H9 (cell line): ENCODE measurements around the gene DHCR7. TPM values are rescaled to one million over a fixed set of nuclear protein-coding genes. Genes with fewer than 3 reads are reported as not detected.

Experiments
- DNase-seq: peaks from one replicate; pipeline ENCODE4 v3.0.0-alpha.2; 2017
- H2AFZ ChIP-seq: one replicate; pipeline ENCODE4 v1.6.1; 2013; ENCODE audit warnings: mild to moderate bottlenecking, low read length, control low read depth, moderate library complexity
- H2AK5ac ChIP-seq: 2 replicates; pipeline ENCODE4 v1.6.1; 2013; ENCODE audit warnings: low read length, control low read depth, mixed read lengths; ENCODE audit not compliant: insufficient read length
- H2BK120ac ChIP-seq: one replicate; pipeline ENCODE4 v1.6.1; 2013; ENCODE audit warnings: low read depth, mild to moderate bottlenecking, low read length, control low read depth, inconsistent platforms; ENCODE audit not compliant: poor library complexity, severe bottlenecking
- H2BK12ac ChIP-seq: 2 replicates; pipeline ENCODE4 v1.6.1; 2013; ENCODE audit warnings: low read length, control low read depth, mixed read lengths, low read depth; ENCODE audit not compliant: insufficient read length
- H2BK15ac ChIP-seq: 2 replicates; pipeline ENCODE4 v1.6.1; 2013; ENCODE audit warnings: low read depth, low read length, control low read depth
- H2BK20ac ChIP-seq: one replicate; pipeline ENCODE4 v1.6.1; 2013; ENCODE audit warnings: low read depth, mild to moderate bottlenecking, low read length, control low read depth, inconsistent platforms; ENCODE audit not compliant: poor library complexity, severe bottlenecking
- H2BK5ac ChIP-seq: 2 replicates; pipeline ENCODE4 v1.6.1; 2013; ENCODE audit warnings: low read length, control low read depth, mixed read lengths; ENCODE audit not compliant: insufficient read length
- H3K14ac ChIP-seq: 2 replicates; pipeline ENCODE4 v1.6.1; 2013; ENCODE audit warnings: low read length, control low read depth; ENCODE audit not compliant: insufficient read depth
- H3K18ac ChIP-seq: 2 replicates; pipeline ENCODE4 v1.6.1; 2013; ENCODE audit warnings: low read depth, mild to moderate bottlenecking, mixed read lengths, low read length, control low read depth; ENCODE audit not compliant: insufficient read length
- H3K23ac ChIP-seq: 2 replicates; pipeline ENCODE4 v1.6.1; 2013; ENCODE audit warnings: low read length, control low read depth, mixed read lengths, low read depth; ENCODE audit not compliant: insufficient read length
- H3K23me2 ChIP-seq: 2 replicates; pipeline ENCODE4 v1.6.1; 2013; ENCODE audit warnings: low read depth, mild to moderate bottlenecking, mixed read lengths, low read length, control low read depth; ENCODE audit not compliant: insufficient read length, poor library complexity, severe bottlenecking
- H3K27ac ChIP-seq: 2 replicates; pipeline ENCODE4 v1.5.1; 2013; ENCODE audit warnings: low read length, control low read depth, mixed read lengths, low read depth; ENCODE audit not compliant: insufficient read length
- H3K27me3 ChIP-seq: 2 replicates; pipeline ENCODE4 v1.6.1; 2013; ENCODE audit warnings: low read length, control low read depth, inconsistent platforms; ENCODE audit not compliant: insufficient read depth
- H3K4ac ChIP-seq: 2 replicates; pipeline ENCODE4 v1.6.1; 2013; ENCODE audit warnings: low read depth, mild to moderate bottlenecking, control low read depth, inconsistent platforms, low read length, moderate library complexity
- H3K4me1 ChIP-seq: 2 replicates; pipeline ENCODE4 v1.6.1; 2013; ENCODE audit warnings: low read length, control low read depth, inconsistent platforms; ENCODE audit not compliant: insufficient read depth
- H3K4me2 ChIP-seq: 2 replicates; pipeline ENCODE4 v1.6.1; 2013; ENCODE audit warnings: low read length, control low read depth, mixed read lengths; ENCODE audit not compliant: insufficient read length, insufficient read depth
- H3K56ac ChIP-seq: 2 replicates; pipeline ENCODE4 v1.6.1; 2013; ENCODE audit warnings: low read depth, mild to moderate bottlenecking, mixed read lengths, low read length, control low read depth; ENCODE audit not compliant: insufficient read length
- H3K79me1 ChIP-seq: 2 replicates; pipeline ENCODE4 v1.6.1; 2013; ENCODE audit warnings: low read depth, mild to moderate bottlenecking, moderate library complexity, low read length, control low read depth, inconsistent platforms; ENCODE audit not compliant: insufficient read depth, poor library complexity, severe bottlenecking
- H3K79me2 ChIP-seq: 2 replicates; pipeline ENCODE4 v1.6.1; 2013; ENCODE audit warnings: low read length, control low read depth, inconsistent platforms; ENCODE audit not compliant: insufficient read depth
- H3K9ac ChIP-seq: 2 replicates; pipeline ENCODE4 v1.6.1; 2013; ENCODE audit warnings: low read length, control low read depth, mixed read lengths; ENCODE audit not compliant: insufficient read length; ENCODE audit errors: extremely low read depth
- H3K9me3 ChIP-seq: one replicate; pipeline ENCODE4 v1.6.1; 2013; ENCODE audit warnings: low read depth, low read length, inconsistent platforms; ENCODE audit not compliant: control insufficient read depth
- H3T11ph ChIP-seq: one replicate; pipeline ENCODE4 v1.6.1; 2013; ENCODE audit warnings: mild to moderate bottlenecking, low read length, control low read depth, inconsistent platforms
- H4K20me1 ChIP-seq: one replicate; pipeline ENCODE4 v1.6.1; 2013; ENCODE audit not compliant: control insufficient read depth, insufficient read length, insufficient read depth
- H4K5ac ChIP-seq: 2 replicates; pipeline ENCODE4 v1.6.1; 2013; ENCODE audit warnings: low read depth, mild to moderate bottlenecking, mixed read lengths, low read length, control low read depth; ENCODE audit not compliant: insufficient read length
- H4K8ac ChIP-seq: replicated peaks from 2 replicates; pipeline ENCODE4 v1.6.1; 2013; ENCODE audit warnings: low read length, control low read depth, mixed read lengths, low read depth; ENCODE audit not compliant: insufficient read length
- H4K91ac ChIP-seq: 2 replicates; pipeline ENCODE4 v1.6.1; 2013; ENCODE audit warnings: low read depth, mild to moderate bottlenecking, moderate library complexity, mixed read lengths, low read length, control low read depth; ENCODE audit not compliant: insufficient read length
- H3K27ac Mint-ChIP-seq, 3 experiments: 2 replicates in 2 of 3; 3 replicates in 1 of 3; pipeline ENCODE4 v1.8.0; 2020 to 2021; ENCODE audit warnings: mixed read lengths in 3 of 3, mild to moderate bottlenecking in 1 of 3, moderate library complexity in 1 of 3
- H3K27me3 Mint-ChIP-seq: 2 replicates; pipeline ENCODE4 v1.8.0; 2021; ENCODE audit warnings: low read depth, mild to moderate bottlenecking, moderate library complexity, mixed read lengths
- H3K36me3 Mint-ChIP-seq, 3 experiments: 2 replicates in 2 of 3; 3 replicates in 1 of 3; pipeline ENCODE4 v1.8.0; 2020 to 2021; ENCODE audit warnings: low read depth in 3 of 3, mixed read lengths in 3 of 3; ENCODE audit not compliant: insufficient read depth in 1 of 3
- H3K4me1 Mint-ChIP-seq, 2 experiments: 2 replicates each; pipeline ENCODE4 v1.8.0; 2020; ENCODE audit warnings: mixed read lengths in 2 of 2
- H3K4me3 Mint-ChIP-seq, 2 experiments: 2 replicates in 1 of 2; 3 replicates in 1 of 2; pipeline ENCODE4 v1.8.0; 2020 to 2021; ENCODE audit warnings: mild to moderate bottlenecking in 2 of 2, mixed read lengths in 2 of 2, moderate library complexity in 1 of 2
- H3K9me3 Mint-ChIP-seq, 2 experiments: 2 replicates in 1 of 2; 3 replicates in 1 of 2; pipeline ENCODE4 v1.8.0; 2020; ENCODE audit warnings: mild to moderate bottlenecking in 2 of 2, mixed read lengths in 2 of 2, moderate library complexity in 1 of 2
- WGBS: extraction: QIAGEN DNeasy Blood & Tissue Kit; methylation state at CpG from one replicate; pipeline ENCODE4 v1.1.7; 2013; ENCODE audit warnings: missing lambda C conversion rate, low lambda C conversion rate, mixed read lengths; ENCODE audit not compliant: insufficient read length; ENCODE audit errors: extremely low coverage; 5-methylcytosine and 5-hydroxymethylcytosine counted together
- total RNA-seq: library from RNA; stranded (reverse); gene quantifications from 2 replicates; pipeline ENCODE4 v1.2.1, GENCODE V29; 2021
- TF ChIP-seq, protein P1 (sequence below): fragments of 200-600 bp; sonication (generic); conservative IDR thresholded peaks from 3 replicates; pipeline ENCODE4 v1.8.0; 2021; ENCODE audit warnings: antibody characterized with exemption, mild to moderate bottlenecking

The DHCR7 gene
- total RNA-seq, 1 experiment from 2014 or later: 124 TPM

DNA sequence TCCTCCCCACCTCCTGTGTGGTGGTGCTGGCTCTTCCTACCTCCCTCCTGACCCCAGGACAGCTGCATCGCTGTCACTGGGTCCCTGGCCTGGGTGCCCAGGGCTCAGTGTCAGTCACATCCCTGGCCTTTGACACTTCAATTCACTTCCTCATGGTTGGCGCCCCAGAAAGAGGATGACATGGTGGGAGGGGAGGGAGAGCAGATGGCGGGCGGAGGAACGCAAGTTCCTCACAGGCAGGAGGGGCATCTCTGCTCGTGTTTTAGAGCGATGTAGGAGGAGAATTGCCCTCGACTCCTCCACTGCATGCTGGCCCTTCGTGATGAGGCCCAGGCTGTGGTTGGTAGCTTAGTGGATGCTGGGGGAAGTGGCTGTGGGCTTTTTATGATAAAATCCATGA, 43.7 kb upstream of the DHCR7 start:
- Histone ChIP-seq H2BK12ac (no peak overlapping the region), H3K27ac (no peak overlapping the region), H2BK15ac (no peak overlapping the region), H2BK20ac (no peak overlapping the region), H3K27me3 (no peaks in the 10 kb centered on the region), H3K4me2 (no peak overlapping the region), H3K9ac (no peak overlapping the region), H3K79me1 (no peaks in the 10 kb centered on the region), H4K20me1 (no peaks in the 10 kb centered on the region), H3K4me1 (no peaks in the 10 kb centered on the region), H2BK120ac (no peak overlapping the region), H2AK5ac (no peak overlapping the region), H4K8ac (no peak overlapping the region), H3K4ac (no peak overlapping the region), H4K5ac (no peak overlapping the region), H3T11ph (no peak overlapping the region), H4K91ac (no peak overlapping the region), H3K9me3 (no peaks in the 10 kb centered on the region), H2BK5ac (no peak overlapping the region), H3K23ac (no peak overlapping the region), H3K79me2 (no peaks in the 10 kb centered on the region), H3K14ac (no peak overlapping the region), H3K23me2 (no peaks in the 10 kb centered on the region), H2AFZ (no peak overlapping the region), H3K18ac (no peak overlapping the region), H3K56ac (no peak overlapping the region)
- DNase-seq: no peak
- H3K27me3 Mint-ChIP-seq: no peaks in the 10 kb centered on the region
- no CpG with 5 or more reads among the region's 9 CpGs for WGBS
- H3K4me3 Mint-ChIP-seq: no peak overlapping the region
- H3K36me3 Mint-ChIP-seq: peaks cover 19 to 78% (median 37%) of the 10 kb centered on the region in 3 experiments
- H3K4me1 Mint-ChIP-seq: peaks cover 4 to 6% of the 10 kb centered on the region in 2 experiments; a peak in 3 of 4 replicates
- no peak overlapping the region for H3K27ac Mint-ChIP-seq
- peaks cover 0 to 3% of the 10 kb centered on the region in 2 experiments; a peak in 1 of 5 replicates for H3K9me3 Mint-ChIP-seq
- TF ChIP-seq, protein P1, sequence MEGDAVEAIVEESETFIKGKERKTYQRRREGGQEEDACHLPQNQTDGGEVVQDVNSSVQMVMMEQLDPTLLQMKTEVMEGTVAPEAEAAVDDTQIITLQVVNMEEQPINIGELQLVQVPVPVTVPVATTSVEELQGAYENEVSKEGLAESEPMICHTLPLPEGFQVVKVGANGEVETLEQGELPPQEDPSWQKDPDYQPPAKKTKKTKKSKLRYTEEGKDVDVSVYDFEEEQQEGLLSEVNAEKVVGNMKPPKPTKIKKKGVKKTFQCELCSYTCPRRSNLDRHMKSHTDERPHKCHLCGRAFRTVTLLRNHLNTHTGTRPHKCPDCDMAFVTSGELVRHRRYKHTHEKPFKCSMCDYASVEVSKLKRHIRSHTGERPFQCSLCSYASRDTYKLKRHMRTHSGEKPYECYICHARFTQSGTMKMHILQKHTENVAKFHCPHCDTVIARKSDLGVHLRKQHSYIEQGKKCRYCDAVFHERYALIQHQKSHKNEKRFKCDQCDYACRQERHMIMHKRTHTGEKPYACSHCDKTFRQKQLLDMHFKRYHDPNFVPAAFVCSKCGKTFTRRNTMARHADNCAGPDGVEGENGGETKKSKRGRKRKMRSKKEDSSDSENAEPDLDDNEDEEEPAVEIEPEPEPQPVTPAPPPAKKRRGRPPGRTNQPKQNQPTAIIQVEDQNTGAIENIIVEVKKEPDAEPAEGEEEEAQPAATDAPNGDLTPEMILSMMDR: no peak
